A549 (cell line): ENCODE measurements around the gene BICRAL. TPM values are rescaled to one million over a fixed set of nuclear protein-coding genes. Genes with fewer than 3 reads are reported as not detected.

ENCODE experiments used
- ATAC-seq, 2 experiments: fragments of 200-7000 bp in 1 of 2; fragments of >200 bp in 1 of 2; cut with Nextera tagmentation in 1 of 2; cut with Tn5 transposase in 1 of 2; 3 replicates each; pipeline versions ENCODE4 v1.8.0 to v1.9.1; 2018 to 2020; ENCODE audit warnings: mild to moderate bottlenecking in 1 of 2, moderate library complexity in 1 of 2
- CTCF ChIA-PET: fragments of 300-600 bp; sonication (Branson Sonifier 250); formaldehyde crosslinking; extraction: SDS; loops from one replicate; lab custom pipeline; 2021; ENCODE audit warnings: antibody characterized with exemption, inconsistent platforms; lab: Yijun Ruan, JAX
- POLR2A ChIA-PET: fragments of 350-600 bp; formaldehyde crosslinking; extraction: SDS; loops from one replicate; lab custom pipeline; 2021; ENCODE audit warnings: antibody characterized with exemption, inconsistent platforms; lab: Yijun Ruan, JAX
- DNase-seq, 2 experiments: peaks; one replicate each; pipeline versions ENCODE4 v3.0.0 to v3.0.0-alpha.2; 2011 to 2016; ENCODE audit warnings: low read depth in 1 of 2, low spot score in 1 of 2
- FAIRE-seq: peaks from 2 replicates; lab custom pipeline; 2011; peaks lifted over from hg19 to GRCh38; lab: Jason Lieb, UNC
- H3K27ac ChIP-seq, 2 experiments: fragments of >200 bp; sonication (Bioruptor Twin); formaldehyde crosslinking; 3 replicates each; pipeline ENCODE4 v1.5.1; 2016 to 2017
- H3K4me1 ChIP-seq: fragments of >200 bp; sonication (Bioruptor Twin); formaldehyde crosslinking; 3 replicates; pipeline ENCODE4 v1.6.1; 2016
- H3K4me2 ChIP-seq: fragments of >200 bp; sonication (Bioruptor Twin); formaldehyde crosslinking; 3 replicates; pipeline ENCODE4 v1.6.1; 2016
- H3K4me3 ChIP-seq: fragments of >200 bp; sonication (Bioruptor Twin); formaldehyde crosslinking; 3 replicates; pipeline ENCODE4 v1.5.1; 2016
- H3K9me3 ChIP-seq: fragments of >200 bp; sonication (Bioruptor Twin); formaldehyde crosslinking; 3 replicates; pipeline ENCODE4 v1.6.1; 2016
- BCL3 ChIP-seq: fragments of >200 bp; sonication (Bioruptor Twin); formaldehyde crosslinking; IDR thresholded peaks from 3 replicates; pipeline ENCODE4 v1.6.1; 2016
- E2F6 ChIP-seq: IDR thresholded peaks from 2 replicates; pipeline ENCODE4 v1.6.1; 2012; ENCODE audit warnings: low read depth, borderline replicate concordance
- EHMT2 ChIP-seq: fragments of 200-600 bp; sonication (generic); IDR thresholded peaks from 2 replicates; pipeline ENCODE4 v1.6.1; 2016; ENCODE audit warnings: antibody characterized with exemption, low read depth, mild to moderate bottlenecking, moderate library complexity
- ELK1 ChIP-seq: fragments of 150-350 bp; IDR thresholded peaks from 2 replicates; pipeline ENCODE4 v1.6.1; 2014; ENCODE audit warnings: low read depth, mild to moderate bottlenecking, low read length
- EP300 ChIP-seq, 2 experiments: fragments of >200 bp; sonication (Bioruptor Twin); formaldehyde crosslinking; IDR thresholded peaks; 2 replicates in 1 of 2; 3 replicates in 1 of 2; pipeline ENCODE4 v1.6.1; 2016 to 2017
- FOSB ChIP-seq: fragments of 250-450 bp; sonication (Bioruptor Pico); IDR thresholded peaks from 2 replicates; pipeline ENCODE4 v1.5.0; 2020; ENCODE audit warnings: mild to moderate bottlenecking, moderate library complexity
- HDAC2 ChIP-seq: fragments of 200-600 bp; sonication (generic); IDR thresholded peaks from 2 replicates; pipeline ENCODE4 v1.6.1; 2016
- HEYL ChIP-seq: fragments of 250-450 bp; sonication (Bioruptor Pico); IDR thresholded peaks from 2 replicates; pipeline ENCODE4 v1.8.0; 2021; ENCODE audit warnings: mild to moderate bottlenecking, moderate library complexity
- JUN ChIP-seq, 2 experiments: fragments of >200 bp; sonication (Bioruptor Twin); formaldehyde crosslinking; IDR thresholded peaks; 2 replicates in 1 of 2; 3 replicates in 1 of 2; pipeline ENCODE4 v1.6.1; 2016 to 2017
- JUNB ChIP-seq: fragments of >200 bp; sonication (Bioruptor Twin); formaldehyde crosslinking; IDR thresholded peaks from 2 replicates; pipeline ENCODE4 v1.6.1; 2016
- KDM5A ChIP-seq: fragments of 200-600 bp; sonication (generic); IDR thresholded peaks from 2 replicates; pipeline ENCODE4 v1.6.1; 2016; ENCODE audit warnings: antibody characterized with exemption, mild to moderate bottlenecking
- MAZ ChIP-seq: fragments of 150-350 bp; IDR thresholded peaks from 2 replicates; pipeline ENCODE4 v1.6.1; 2014; ENCODE audit warnings: antibody characterized with exemption, low read depth, low read length, borderline replicate concordance
- MYC ChIP-seq: IDR thresholded peaks from 2 replicates; pipeline ENCODE4 v1.6.1; 2012; ENCODE audit warnings: mild to moderate bottlenecking, inconsistent platforms, low read length, improper control_type of control experiment, borderline replicate concordance
- NR3C1 ChIP-seq: fragments of >200 bp; sonication (Bioruptor Twin); formaldehyde crosslinking; IDR thresholded peaks from 3 replicates; pipeline ENCODE4 v1.6.1; 2017
- PBX3 ChIP-seq: IDR thresholded peaks from 2 replicates; pipeline ENCODE4 v1.6.1; 2012
- POLR2A ChIP-seq: IDR thresholded peaks from 2 replicates; pipeline ENCODE4 v1.6.1; 2012; ENCODE audit warnings: mild to moderate bottlenecking, low read length
- RAD21 ChIP-seq, 2 experiments: fragments of >200 bp in 1 of 2; sonication (Bioruptor Twin) in 1 of 2; formaldehyde crosslinking in 1 of 2; IDR thresholded peaks in 1 of 2; conservative IDR thresholded peaks in 1 of 2; 2 replicates in 1 of 2; 3 replicates in 1 of 2; pipeline ENCODE4 v1.6.1; 2012 to 2018; ENCODE audit warnings: inconsistent platforms in 1 of 2
- RCOR1 ChIP-seq: fragments of 150-350 bp; IDR thresholded peaks from 2 replicates; pipeline ENCODE4 v1.6.1; 2014; ENCODE audit warnings: antibody characterized with exemption, low read length, low read depth
- RNF2 ChIP-seq: fragments of 200-600 bp; sonication (generic); IDR thresholded peaks from 2 replicates; pipeline ENCODE4 v1.6.1; 2016; ENCODE audit warnings: low read depth, mild to moderate bottlenecking, antibody characterized with exemption, moderate library complexity, borderline replicate concordance
- SMC3 ChIP-seq: fragments of >200 bp; sonication (Bioruptor Twin); formaldehyde crosslinking; IDR thresholded peaks from 3 replicates; pipeline ENCODE4 v1.6.1; 2018; ENCODE audit warnings: inconsistent platforms
- WGBS: methylation state at CpG from one replicate; pipeline ENCODE4 v1.1.6; 2017; ENCODE audit errors: missing lambda C conversion rate; 5-methylcytosine and 5-hydroxymethylcytosine counted together
- polyA plus RNA-seq, 4 experiments: library from polyadenylated mRNA; depleted of rRNA in 3 of 4; stranded (reverse); fragments of >200 nt; fragmentation: RNase III in 1 of 4; extraction: RNeasy Plus Mini Kit Qiagen cat#74134 plus additional on column Dnase treatment in 1 of 4; gene quantifications; 2 replicates in 3 of 4; 3 replicates in 1 of 4; pipeline ENCODE4 v1.2.3, GENCODE V29; 2011 to 2017

The BICRAL gene
- polyA plus RNA-seq, 2 of the 4 experiments (the other 2 are of a cell fraction) = 3.3 to 8.6 TPM

- peak; percentile 27; the same call in 1 of the 2 replicates for TF ChIP-seq PBX3
- TF ChIP-seq HDAC2 = no peak
- TF ChIP-seq POLR2A = peak; percentile 93
- TF ChIP-seq, all 56 proteins: peak for 5
These were observed 36.0 kb upstream of the BICRAL start, which contains the start of gene TBCC (continued) for GRCh38 chr6:42745640-42746462.

GRCh38 chr6:42746463-42747391 lies 35.1 kb upstream of the BICRAL start:
- Histone ChIP-seq H3K9me3 (no peaks in the 10 kb centered on the region), H3K4me3 (peak overlapping the region; percentile 73)
- POLR2A ChIA-PET = interaction anchor here (0.5 to 4.6 kb wide), 24 partner anchors 10 to 349 kb away, joined by 3 to 154 read pairs (median 4); partner anchors contain the start of genes BICRAL and RPL7L1
- TF ChIP-seq BCL3 = 0 out of 3 replicates have a peak, but pooled peaks have one; percentile 37
- no peak for TF ChIP-seq EHMT2
- TF ChIP-seq JUN (IDR thresholded peaks at IDR 0.05) = peak; percentile 72 to 80; a peak in 4 of 5 replicates
- no peak for TF ChIP-seq KDM5A
- TF ChIP-seq EP300 (IDR thresholded peaks at IDR 0.05) = no peak
- TF ChIP-seq POLR2A = peak; percentile 85
- TF ChIP-seq RNF2 = no peak
- TF ChIP-seq RAD21 (conservative IDR thresholded peaks at IDR 0.05 in 1 of 2, IDR thresholded peaks at IDR 0.05 in 1 of 2) = peak in 1 of 2 experiments; percentile 5; a peak in 1 of 5 replicates
- TF ChIP-seq MAZ = no peak
- TF ChIP-seq PBX3 = no peak
- no peak for TF ChIP-seq SMC3
- TF ChIP-seq JUNB = no peak
- TF ChIP-seq MYC = 0 out of 2 replicates have a peak, but pooled peaks have one; percentile 25
- no peak for TF ChIP-seq HDAC2
- TF ChIP-seq HEYL = no peak
- TF ChIP-seq ELK1 = no peak
- no peak for TF ChIP-seq FOSB
- TF ChIP-seq E2F6 = no peak
- TF ChIP-seq RCOR1 = no peak
- no peak for TF ChIP-seq NR3C1
- TF ChIP-seq, all 56 proteins: peak for 5
- CTCF ChIA-PET = interaction anchor here (0.5 to 2.1 kb wide), 6 partner anchors 11 to 967 kb away, joined by 3 to 10 read pairs (median 3); partner anchors contain the start of gene UBR2
- peak overlapping the region; percentile 94 to 98 for H3K27ac ChIP-seq
- WGBS = 2% methylated on average over 39 of the region's 55 CpGs
- peak; percentile 86 to 94 for DNase-seq
- peaks cover 18% of the 10 kb centered on the region for H3K4me1 ChIP-seq
- ATAC-seq = peak; percentile 82 to 88
- no peak for FAIRE-seq
- H3K4me2 ChIP-seq = peak overlapping the region; percentile 67
